NCI-H2029 treated with DMSO at 0.1 percent for 48 hours (cell line): Measurements from ENCODE around the gene ANKRD13B.
"Not testable (repeated sequence)": the region's sequence is repeated elsewhere in the genome, so short reads cannot be mapped to it uniquely, and the experiment has no call there.

Source experiments
- DNase-seq: peaks from one replicate; lab custom pipeline; 2025; lab: John Stamatoyannopoulos, UW

Gene ANKRD13B

DNA sequence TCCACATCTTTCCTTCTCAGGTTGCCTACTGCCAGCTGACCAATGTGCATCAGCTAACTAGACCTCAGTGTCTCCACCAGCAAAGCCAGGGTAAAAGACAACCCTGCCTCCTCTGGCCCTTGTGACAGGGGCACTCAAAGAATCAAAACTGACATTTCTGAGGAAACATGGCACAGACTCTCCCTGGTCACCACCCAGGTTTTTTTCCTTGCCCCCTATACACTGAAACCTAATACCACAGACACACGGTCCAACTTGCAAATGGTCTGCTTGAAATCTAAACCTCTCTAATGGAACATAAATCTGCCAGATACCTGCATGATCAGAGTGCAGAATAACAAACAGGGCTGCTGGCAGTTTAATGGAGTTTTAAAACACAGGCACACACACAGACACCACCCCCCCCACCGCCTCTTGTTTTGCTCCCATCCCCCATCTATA, 49.3 kb downstream of the ANKRD13B start:
- no peak for DNase-seq

DNA sequence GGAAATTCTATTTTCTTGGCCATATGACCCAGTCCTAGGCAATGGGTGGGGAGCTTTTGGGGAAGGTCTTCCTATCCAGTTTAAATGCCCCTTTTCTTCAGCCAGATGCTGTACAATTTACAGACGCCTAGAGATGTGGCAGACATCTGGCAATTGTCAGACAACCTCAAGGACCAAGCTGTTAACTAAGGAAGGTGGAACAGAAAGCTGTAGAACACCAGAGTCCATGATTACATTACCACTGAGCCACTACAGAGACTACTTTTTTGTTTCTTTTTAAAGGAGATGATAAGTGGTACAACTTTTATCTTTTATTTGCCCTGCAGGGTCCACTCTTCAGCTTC, 50.9 kb downstream of the ANKRD13B start:
- no peak for DNase-seq

DNA sequence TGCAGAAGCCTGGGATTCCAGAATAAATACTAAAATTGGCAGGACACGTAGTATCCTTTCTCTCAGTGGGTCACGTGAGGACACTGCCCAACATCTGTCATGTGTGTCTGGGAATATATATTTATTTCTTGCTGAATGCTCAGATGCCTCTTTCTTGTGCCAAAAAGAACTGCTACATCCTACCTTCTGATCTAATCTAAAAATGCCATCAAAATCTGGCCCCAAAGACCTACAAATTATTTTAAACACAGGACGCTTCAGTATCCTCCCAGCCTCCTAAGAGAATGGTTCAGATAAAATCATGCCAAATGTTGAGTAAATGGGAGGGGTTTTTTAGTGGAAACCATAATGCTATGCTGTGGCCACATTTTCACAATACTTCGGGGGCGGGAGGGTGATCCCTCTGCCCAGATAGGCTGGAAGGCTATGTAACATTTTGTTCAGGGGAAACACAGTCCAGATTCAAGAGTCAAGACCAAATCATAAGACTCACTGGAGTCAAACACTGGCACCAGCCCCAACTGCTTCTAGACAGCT, 52.7 kb downstream of the ANKRD13B start:
- no peak for DNase-seq

DNA sequence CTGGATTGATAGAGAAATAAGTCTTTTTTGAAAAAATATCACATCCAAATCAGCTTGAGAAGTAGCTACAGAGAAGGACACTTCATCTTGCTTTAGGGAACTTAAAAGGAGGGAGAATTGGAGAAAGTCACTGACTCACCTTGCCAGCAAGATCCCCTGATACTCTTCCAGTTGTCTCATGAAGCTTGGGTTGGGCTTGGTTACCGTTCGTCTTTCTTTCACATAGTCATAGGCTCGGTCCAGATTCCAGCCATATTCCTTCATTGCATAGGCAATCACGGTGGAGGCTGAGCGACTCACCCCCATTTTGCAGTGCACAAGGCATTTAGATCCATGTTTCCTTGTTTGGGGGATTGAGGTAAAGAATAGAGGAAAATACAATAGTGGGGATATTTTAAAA, 55.1 kb downstream of the ANKRD13B start:
- DNase-seq: no peak

DNA sequence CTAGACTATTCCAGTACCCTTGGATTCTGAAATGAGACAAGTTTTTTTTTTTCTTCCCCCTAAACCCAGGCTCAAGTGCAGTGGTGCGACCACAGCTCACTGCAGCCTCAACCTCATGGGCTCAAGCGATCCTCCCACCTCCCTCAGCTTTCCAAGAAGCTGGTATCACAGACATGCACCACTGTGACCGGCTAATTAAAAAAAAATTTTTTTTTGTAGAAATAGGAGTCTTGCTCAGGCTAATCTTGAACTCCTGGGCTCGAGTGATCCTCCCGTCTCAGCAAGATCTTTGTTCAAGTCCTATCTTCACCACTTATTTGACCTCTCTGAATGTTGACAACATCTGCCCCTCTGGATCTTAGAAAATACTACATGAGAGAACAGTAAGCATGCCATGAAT, 56.4 kb downstream of the ANKRD13B start:
- DNase-seq: no peak

DNA sequence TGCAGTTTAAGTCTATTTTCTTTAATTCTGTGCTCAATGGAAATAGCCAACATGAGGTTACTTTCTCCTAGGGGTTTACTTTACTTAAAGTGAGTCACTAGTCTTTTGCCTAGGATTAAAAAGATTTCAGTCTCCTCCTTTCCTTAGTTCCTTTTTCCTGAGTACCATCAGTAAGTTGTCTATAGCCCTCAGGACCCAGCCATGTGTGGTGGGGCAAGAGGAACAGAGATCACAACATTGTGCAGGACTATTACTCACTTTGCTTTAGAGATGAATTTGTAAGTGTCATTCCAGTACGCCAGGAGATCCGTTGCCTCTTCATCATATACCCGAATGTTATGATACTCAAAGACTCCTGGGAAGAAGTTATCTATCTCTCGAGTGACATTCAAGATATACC, 57.5 kb downstream of the ANKRD13B start:
- no peak for DNase-seq

DNA sequence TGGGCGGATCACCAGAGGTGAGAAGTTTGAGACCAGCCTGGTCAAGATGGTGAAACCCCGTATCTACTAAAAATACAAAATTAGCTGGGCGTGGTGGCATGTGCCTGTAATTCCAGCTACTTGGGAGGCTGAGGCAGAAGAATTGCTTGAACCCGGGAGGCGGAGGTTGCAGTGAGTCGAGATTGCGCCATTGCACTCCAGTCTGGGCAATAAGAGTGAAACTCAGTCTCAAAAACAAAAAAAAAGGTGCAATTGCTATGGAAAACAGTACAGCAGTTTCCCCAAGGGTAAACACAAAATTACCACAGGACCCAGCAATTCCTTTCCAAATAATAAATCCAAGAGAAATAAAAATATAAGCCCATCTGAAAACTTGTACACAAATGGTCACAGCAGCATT, 59.0 kb downstream of the ANKRD13B start:
- DNase-seq: not testable (repeated sequence)

DNA sequence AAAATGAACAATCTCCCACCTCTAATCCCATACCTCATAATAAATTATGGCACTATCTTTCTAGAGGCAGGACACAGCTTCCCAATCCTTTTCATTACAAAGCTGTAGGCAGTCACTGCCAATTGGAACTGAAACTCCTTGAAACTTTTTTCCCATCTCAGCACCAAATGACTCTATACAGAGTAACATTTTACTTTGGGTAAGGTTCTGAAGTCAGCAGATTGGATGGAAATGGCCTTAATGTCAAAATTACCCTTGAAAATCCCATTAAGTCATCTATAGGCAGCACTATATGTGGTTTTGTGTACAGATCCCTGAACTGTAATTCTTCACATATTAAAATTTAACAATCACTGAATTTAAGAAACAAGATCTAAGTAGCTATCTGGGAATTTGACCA, 60.0 kb downstream of the ANKRD13B start:
- DNase-seq: no peak

DNA sequence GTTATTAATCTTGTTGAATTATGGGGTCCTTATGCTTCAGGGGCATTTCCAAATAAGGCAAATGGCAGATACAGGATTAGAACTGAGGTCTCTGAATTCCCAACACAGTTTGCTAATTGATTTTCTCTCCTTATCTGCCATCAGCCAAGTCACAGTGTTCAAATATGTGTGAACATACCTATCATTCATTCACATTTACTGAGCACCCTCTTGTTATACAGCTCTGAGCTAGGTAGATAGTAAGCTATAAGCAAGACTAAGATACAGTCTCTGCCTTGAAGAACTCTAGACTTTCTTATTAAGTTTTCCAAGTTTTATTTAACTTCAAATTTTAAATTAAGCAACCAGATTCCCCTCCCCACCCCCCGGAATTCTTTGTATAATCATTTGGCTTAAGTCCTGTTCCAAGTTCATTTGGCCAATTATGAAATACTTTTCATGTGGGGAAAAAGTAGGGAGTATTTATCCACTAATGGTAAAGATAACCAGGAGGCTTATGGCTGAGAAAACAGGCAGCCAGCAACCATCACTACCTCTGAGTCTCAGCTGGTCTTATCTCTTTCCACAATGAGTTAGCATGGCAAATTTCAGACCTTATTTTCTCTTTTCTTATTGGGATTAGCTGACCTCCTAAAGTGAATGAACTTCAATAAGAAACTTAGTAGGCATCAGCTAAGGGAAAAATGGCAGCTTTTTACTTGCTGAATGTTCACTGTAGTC, 61.2 kb downstream of the ANKRD13B start:
- DNase-seq: no peak

DNA sequence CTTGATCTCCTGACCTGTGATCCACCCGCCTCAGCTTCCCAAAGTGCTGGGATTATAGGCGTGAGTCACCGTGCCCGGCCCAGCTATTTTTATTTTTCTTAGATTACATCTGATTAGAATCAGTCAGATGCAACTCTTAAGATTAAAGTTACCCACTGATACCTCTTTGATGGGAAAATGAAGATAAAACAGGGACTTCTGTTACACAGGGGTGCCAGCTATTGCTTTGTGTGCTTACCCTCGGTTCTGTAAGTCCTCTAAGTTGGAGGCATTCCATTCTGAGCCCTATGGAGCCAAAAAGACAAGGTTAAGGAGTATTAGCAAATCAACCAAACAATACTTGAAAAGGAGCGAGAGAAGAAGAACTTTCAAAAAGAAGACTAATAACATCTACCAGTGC, 62.4 kb downstream of the ANKRD13B start:
- DNase-seq: no peak

DNA sequence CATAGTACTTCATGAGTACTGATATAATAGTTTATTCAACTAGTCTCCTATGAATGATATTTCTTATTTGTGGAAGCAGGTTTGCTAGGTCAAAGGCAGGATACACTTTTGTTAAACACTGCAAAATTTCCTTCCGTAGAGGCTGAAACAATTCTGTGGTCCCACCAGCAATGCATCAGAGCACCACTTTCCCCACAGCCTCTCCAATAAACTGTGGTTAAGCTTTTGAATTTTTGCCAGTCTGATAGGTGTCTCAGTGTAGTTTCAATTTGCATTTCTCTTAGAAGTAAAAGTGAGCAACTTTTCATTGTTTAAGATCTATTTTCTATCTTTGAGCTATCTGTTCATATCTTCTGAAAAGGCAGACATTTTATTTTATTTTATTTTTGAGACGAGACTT, 66.2 kb downstream of the ANKRD13B start:
- no peak for DNase-seq

DNA sequence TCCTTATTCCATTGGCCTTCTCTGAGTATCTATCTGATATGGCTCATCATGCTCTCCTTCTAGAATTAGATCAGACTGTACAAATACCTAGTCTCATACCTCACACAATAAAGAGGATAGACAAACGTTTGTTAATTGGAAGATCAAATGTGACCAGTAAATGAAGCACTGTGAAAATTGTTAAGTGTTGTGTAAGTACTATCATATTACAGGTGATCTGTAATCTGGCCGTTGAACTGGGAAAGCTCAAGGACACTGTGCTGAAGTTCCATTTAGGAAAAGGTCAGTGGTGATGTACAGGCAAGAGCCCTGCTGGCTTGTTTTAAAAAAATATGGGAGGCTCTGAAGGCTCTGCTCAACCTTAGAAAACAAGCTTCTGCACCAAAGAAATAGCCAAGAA, 68.3 kb downstream of the ANKRD13B start:
- peak; percentile 69 for DNase-seq

DNA sequence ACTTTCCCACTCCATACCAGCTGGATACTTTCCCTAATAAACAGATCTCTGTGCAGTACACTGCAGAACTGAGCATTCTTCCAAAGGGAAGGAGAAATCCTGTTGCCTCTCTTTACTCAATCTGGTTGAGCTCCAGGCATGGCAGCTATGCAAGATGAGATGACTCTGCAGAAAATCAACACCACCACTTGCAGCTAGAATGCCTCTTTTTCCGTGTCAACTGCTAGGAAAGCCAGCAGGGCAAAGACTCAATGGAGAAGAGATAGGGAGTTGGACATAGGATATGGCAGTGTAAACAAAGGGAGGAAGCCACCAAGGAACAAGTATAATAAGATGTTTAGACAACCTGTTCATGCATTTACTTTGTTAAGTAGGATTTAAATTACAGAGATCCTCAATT, 70.2 kb downstream of the ANKRD13B start:
- DNase-seq: peak; percentile 38
